ENCODE measurements around the gene SIRT7.
A peak's percentile ranks its signal among the peaks of the same experiment; 100 is the strongest.

Gene SIRT7

GRCh38 chr17:81884520-81884919 is 33.5 kb downstream of the SIRT7 start:
- no peak for DNase-seq

- no peak for DNase-seq
Measured at GRCh38 chr17:81879121-81879520, 38.9 kb downstream of the SIRT7 start.

- DNase-seq, result no peak
Measured at GRCh38 chr17:81878294-81878693, 39.7 kb downstream of the SIRT7 start.

DNA sequence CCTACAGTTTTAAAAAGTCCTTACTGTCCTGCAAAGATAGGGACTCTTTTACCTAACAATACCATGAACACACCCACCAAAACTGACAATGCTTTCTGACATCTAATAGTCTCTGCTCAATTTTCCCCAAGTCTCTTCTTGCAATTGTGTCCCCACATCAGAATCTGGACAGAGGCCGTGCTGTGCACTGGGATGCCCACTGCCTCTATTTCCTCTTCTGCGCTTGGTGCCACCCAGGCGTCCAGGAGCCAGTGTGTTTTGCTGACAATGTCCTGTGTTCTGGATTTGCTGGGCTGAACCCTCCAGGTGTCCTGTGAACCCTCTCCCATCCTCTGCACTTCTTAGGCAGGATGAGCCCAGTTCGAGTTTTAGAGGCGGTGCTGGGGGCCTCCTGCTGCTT is 40.4 kb downstream of the SIRT7 start:
- no peak for DNase-seq

- DNase-seq, result peak; percentile 92
Measured at GRCh38 chr17:81871387-81872230, 46.4 kb downstream of the SIRT7 start.

- DNase-seq, result no peak
Measured at GRCh38 chr17:81870981-81871386, 47.0 kb downstream of the SIRT7 start, which contains the start of gene ARHGDIA. Gene ARHGDIA (minus strand): TSS chr17:81871337. CDS start chr17:81869930, 1,407 bp downstream.

GRCh38 chr17:81870131-81870980 is 47.6 kb downstream of the SIRT7 start:
- no peak for DNase-seq

DNA sequence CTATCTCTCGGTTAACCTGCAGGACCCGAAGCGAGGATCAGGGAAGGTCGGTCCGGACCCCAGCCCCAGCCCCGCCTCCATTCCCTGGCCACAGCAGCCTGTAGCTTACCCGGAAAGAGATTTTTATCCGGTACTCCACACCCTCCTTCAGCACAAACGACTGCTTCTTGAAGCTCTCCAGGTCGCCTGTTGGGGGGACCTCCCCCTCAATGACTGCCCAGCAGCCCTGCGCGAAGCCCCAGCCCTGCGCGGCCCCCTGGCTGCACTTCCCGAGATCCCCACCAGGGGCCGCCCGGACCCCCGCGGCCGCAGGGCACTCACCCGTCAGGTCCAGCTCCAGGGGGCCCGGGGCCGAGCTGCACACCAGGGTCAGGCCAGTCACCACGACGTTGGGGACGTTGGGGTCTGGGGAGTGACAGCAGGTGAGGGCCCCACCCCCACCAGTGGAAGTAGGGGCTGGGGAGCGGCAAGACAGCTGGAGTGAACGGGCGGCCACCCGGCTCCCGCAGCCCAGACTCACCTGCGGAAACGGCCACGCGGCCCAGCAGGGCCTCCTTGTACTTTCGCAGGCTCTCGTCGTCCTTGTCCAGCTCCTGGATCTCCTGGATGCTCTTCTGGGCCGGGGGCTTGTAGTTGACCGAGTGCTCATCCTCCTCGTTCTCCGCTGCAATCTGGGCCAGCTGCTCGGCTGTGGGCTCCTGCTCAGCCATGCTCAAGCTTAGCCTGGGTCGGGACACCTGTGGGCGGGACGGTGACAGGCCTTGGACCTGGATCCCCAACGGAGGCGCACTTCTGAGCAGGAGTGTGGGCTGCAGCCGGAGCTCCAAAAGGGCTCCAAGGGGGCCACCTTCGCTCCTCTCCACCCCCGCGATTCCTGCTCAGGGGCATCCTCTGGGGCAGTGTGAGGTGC is 48.5 kb downstream of the SIRT7 start:
- peak; percentile 40 for DNase-seq

- no peak for DNase-seq
Measured at GRCh38 chr17:81868674-81869220, 49.2 kb downstream of the SIRT7 start.

DNA sequence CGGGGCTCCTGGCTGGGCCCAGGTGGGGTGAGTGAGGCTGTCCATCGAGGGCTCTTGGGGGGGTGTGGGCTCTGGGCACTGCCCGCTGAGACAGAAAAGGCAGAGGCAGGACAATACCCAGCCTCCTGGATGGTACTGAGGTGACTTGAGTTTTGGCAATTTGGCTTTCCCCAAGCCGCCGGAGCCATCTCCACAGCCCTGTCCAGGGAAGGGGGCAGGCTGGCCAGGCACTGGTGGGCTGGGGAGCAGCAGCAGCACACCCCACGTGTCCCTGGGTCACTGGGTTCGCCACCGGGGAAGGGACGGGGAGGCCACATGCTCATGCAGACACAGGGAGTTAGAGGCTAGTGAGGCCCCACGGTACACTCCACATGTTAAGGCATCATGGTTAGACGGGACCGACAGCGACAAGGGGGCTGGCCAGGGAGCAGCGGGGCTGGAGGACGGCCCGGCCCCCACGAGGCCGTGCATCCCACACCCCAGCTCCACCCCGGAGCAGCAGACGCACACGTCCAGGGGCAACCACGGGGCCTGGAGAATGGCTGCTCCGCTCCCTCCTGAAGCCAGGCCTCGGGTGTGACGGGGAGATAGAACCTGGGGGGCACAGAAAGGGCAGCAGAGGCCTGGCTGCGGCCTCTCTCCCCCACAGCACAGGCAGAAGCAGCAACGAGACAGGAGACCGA is 49.8 kb downstream of the SIRT7 start:
- DNase-seq, result no peak

DNA sequence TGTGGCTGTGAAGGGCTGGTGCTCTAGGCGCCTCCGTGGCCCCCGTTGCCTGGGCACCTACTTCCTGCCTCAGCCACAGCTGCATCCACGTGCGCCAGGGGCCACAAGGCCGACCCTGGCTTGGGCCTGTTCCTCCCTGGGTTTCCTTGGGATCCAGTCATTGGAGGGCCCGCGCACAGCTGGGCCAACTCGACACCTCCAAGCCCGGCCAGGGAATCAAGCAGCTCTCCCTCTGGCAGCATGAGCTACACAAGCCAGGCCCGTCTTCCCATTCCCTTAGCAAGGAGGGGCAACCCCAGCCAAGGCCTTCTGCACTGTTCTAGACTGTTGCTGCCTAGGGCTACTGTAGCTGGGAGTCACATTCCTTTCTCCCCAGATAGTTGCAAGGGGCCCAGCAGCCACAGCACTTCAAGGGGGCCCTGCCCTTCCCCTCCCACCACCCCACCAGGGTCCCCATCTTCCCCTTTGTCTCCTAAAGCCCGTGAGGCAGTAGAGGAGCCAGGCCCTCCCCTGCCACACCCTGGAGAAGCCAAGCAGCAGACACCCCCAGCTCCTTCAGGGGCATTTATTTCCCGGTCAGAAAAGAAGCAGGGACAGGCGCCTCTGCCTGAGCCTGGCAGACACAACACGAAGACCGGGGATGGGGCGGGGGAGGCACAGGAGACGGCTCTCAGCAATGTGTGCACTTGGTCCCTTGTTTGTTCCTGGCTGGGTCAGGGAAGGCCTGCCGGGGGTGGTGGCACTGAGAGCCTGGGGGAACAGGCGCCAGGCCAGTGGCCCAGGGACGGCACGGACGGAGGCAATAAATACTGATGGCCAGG is 50.6 kb downstream of the SIRT7 start:
- no peak for DNase-seq

GRCh38 chr17:81866440-81867169 is 51.4 kb downstream of the SIRT7 start:
- no peak for DNase-seq

- no peak for DNase-seq
Measured at GRCh38 chr17:81865733-81866439, 52.1 kb downstream of the SIRT7 start.

DNA sequence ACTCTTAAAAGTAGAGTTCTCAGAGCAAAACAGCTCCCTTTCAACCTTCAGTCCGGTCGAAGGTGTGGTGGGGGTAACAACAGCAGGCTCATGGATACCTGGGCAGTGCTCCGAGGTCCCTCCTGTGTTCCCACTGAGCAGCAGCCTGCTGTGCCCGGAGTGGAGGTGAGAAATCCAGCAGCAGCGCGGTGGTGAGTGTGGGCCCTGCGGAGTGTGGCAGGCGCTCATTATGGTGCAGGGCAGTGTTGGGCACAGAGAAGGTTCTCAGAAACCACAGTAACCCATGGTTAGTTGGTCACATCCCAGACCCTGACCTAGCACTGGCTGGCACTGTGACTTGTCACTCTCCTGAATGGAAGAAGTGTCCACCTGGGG is 52.6 kb downstream of the SIRT7 start:
- no peak for DNase-seq

DNA sequence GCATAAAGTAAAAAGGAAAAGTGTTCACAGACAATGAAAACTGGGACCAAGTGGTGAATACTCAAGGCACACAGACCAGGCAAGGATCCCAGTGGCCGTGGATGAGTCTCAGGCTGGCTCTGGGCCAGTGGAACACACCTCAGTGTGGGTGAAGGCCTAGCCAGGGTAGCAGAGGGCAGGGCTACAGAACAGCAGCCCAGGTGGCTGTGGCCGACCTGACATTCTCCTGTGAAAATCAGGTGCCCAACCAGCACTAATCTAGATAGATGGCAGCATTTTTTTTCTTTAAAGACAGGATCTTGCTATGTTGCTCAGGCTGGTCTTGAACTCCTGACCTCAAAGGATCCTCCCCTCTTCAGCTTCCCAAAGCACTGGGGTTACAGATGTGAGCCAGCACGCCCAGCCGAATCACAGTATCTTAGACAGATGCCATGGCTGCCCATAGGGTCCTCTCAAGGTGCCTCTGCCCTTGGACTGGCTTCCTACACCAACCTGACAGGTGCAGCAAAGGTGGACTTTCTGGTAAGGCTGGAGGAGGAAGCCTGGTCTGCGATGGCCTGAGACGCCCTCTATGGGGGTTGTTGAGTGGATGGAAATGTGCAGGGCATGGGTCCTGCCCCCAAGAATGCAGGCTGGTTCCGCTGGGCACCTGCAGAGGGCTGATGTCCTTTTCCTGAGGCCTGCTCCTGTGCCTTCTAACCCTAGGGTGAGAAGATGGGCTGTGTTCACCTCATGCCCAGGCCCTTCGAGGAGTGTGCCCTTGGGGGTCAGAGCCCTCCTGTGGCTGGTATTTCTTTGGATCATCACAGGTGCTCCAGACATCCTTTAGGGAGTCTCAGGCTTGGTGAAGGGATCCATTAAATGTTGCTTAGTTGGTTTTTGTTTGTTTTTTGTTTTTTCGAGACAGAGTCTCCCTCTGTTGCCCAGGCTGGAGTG is 53.9 kb downstream of the SIRT7 start:
- DNase-seq, result no peak

DNA sequence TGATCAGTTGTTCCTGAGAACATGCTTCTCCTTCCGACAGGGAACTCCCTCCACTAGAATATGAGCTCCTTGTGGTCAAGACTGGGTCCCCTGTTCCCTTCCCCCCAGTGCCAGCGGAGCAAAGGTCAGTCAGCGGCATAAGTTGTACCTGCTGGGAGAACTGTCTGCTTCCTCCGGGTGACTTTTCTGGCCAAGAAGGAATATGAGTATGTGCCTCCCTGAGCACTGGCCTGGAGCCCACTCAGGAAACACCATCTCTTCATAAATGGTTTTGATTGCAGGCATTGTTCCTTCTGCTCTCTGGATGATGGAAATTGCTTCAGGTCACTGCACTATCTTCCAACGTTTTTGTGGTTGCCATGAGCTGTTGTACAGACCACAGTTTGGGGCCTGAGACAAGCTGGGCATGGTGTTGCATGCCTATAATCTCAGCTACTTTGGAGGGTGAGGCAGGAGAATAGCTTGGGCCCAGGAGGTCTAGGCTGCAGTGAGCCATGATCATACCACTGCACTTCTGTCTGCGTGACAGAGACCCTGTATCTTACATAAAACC is 54.8 kb downstream of the SIRT7 start:
- DNase-seq, result no peak

All from stimulated activated naive CD4-positive, alpha-beta T cell treated with Interleukin-2 at 50 U/mL for 16 hours (primary cell).